HCT116 (cell line): ENCODE results near the gene SFXN5. TPM values are rescaled to one million over a fixed set of nuclear protein-coding genes. Genes with fewer than 3 reads are reported as not detected.

Experiments
- ATAC-seq: fragments of 200-7000 bp; cut with Tn5 transposase; 2 replicates; pipeline ENCODE4 v1.9.1; 2020; ENCODE audit warnings: mild to moderate bottlenecking, moderate library complexity
- BruUV-seq: library from RNA; stranded (reverse); fragments of 400-500 nt; replicated peaks from 2 replicates; lab custom pipeline; 2021; lab: Mats Ljungman, UMichigan
- CTCF ChIA-PET: fragments of 300-600 bp; sonication (Branson Sonifier 250); formaldehyde crosslinking; loops from one replicate; lab custom pipeline; 2021; ENCODE audit warnings: antibody characterized with exemption; lab: Charles Lee
- POLR2A ChIA-PET: fragments of 300-600, 350-600 bp; sonication (Branson Sonifier 250); formaldehyde crosslinking; loops from one replicate; lab custom pipeline; 2021; ENCODE audit warnings: antibody characterized with exemption; lab: Charles Lee
- RAD21 ChIA-PET, 2 experiments: fragments of 300-600 bp; sonication (Branson Sonifier 250); formaldehyde crosslinking; loops; one replicate each; lab custom pipeline; 2023; ENCODE audit warnings: low total read pairs in 2 of 2; ENCODE audit not compliant: uncharacterized antibody in 2 of 2, unreplicated experiment in 2 of 2, low non-redundant PET in 1 of 2; lab: Charles Lee
- DNase-seq: peaks from one replicate; pipeline ENCODE4 v3.0.0-alpha.2; 2010; ENCODE audit warnings: low read depth, low spot score
- H2AFZ ChIP-seq: fragments of 200-600 bp; shearing (Covaris generic), sonication (generic); 2 replicates; pipeline ENCODE4 v1.6.1; 2017; ENCODE audit warnings: low read depth, mixed run types, mixed read lengths, antibody characterized with exemption, low read length; ENCODE audit not compliant: poor library complexity, severe bottlenecking
- H3K27ac ChIP-seq: 2 replicates; pipeline ENCODE4 v1.5.1; 2012; ENCODE audit warnings: low read depth, low read length
- H3K27me3 ChIP-seq: fragments of 200-600 bp; sonication (generic); 2 replicates; pipeline ENCODE4 v1.6.1; 2016; ENCODE audit warnings: mixed run types, low read length, mixed read lengths; ENCODE audit not compliant: insufficient read depth
- H3K36me3 ChIP-seq, 2 experiments: fragments of 200-500 bp in 1 of 2; fragments of 200-600 bp in 1 of 2; sonication (Bioruptor generic) in 1 of 2; sonication (generic) in 1 of 2; 2 replicates each; pipeline versions ENCODE4 v1.5.1 to v1.6.1; 2014 to 2016; ENCODE audit warnings: low read length in 2 of 2, inconsistent platforms in 1 of 2, mixed read lengths in 1 of 2, mixed run types in 1 of 2; ENCODE audit not compliant: insufficient read depth in 2 of 2, control insufficient read depth in 1 of 2
- H3K4me1 ChIP-seq, 2 experiments: fragments of 200-600 bp in 1 of 2; sonication (generic) in 1 of 2; 2 replicates each; pipeline versions ENCODE4 v1.5.1 to v1.6.1; 2012 to 2017; ENCODE audit warnings: low read length in 2 of 2, inconsistent platforms in 1 of 2, mild to moderate bottlenecking in 1 of 2, mixed read lengths in 1 of 2, mixed run types in 1 of 2, moderate library complexity in 1 of 2; ENCODE audit not compliant: insufficient read depth in 2 of 2, control insufficient read depth in 1 of 2
- H3K4me2 ChIP-seq: fragments of 200-600 bp; sonication (generic); 2 replicates; pipeline ENCODE4 v1.6.1; 2017; ENCODE audit warnings: mixed run types, low read length, mixed read lengths
- H3K4me3 ChIP-seq, 2 experiments: fragments of 200-600 bp in 1 of 2; sonication (generic) in 1 of 2; replicated peaks in 1 of 2; 2 replicates each; pipeline ENCODE4 v1.5.1; 2011 to 2016; ENCODE audit warnings: low read length in 2 of 2, control low read depth in 1 of 2, low read depth in 1 of 2, mild to moderate bottlenecking in 1 of 2, mixed read lengths in 1 of 2, mixed run types in 1 of 2
- H3K79me2 ChIP-seq: fragments of 200-600 bp; sonication (generic); 2 replicates; pipeline ENCODE4 v1.6.1; 2017; ENCODE audit warnings: mild to moderate bottlenecking, mixed run types, low read length, moderate library complexity, mixed read lengths; ENCODE audit not compliant: insufficient read depth
- H3K9ac ChIP-seq: fragments of 200-600 bp; sonication (generic); 2 replicates; pipeline ENCODE4 v1.6.1; 2016; ENCODE audit warnings: low read length, mixed read lengths
- H3K9me2 ChIP-seq: fragments of 200-600 bp; sonication (generic), shearing (Covaris generic); 2 replicates; pipeline ENCODE4 v1.6.1; 2017; ENCODE audit warnings: mixed run types, mild to moderate bottlenecking, moderate library complexity; ENCODE audit not compliant: insufficient read depth
- H3K9me3 ChIP-seq, 2 experiments: fragments of 200-500 bp in 1 of 2; fragments of 200-600 bp in 1 of 2; sonication (Bioruptor generic) in 1 of 2; sonication (generic) in 1 of 2; 2 replicates each; pipeline ENCODE4 v1.6.1; 2014 to 2017; ENCODE audit warnings: low read length in 2 of 2, mixed read lengths in 2 of 2, inconsistent platforms in 1 of 2, low read depth in 1 of 2, mild to moderate bottlenecking in 1 of 2, mixed run types in 1 of 2, moderate library complexity in 1 of 2; ENCODE audit not compliant: control insufficient read depth in 1 of 2, insufficient read depth in 1 of 2
- H4K20me1 ChIP-seq: fragments of 200-600 bp; sonication (generic), shearing (Covaris generic); 2 replicates; pipeline ENCODE4 v1.6.1; 2017; ENCODE audit warnings: mixed run types, mild to moderate bottlenecking, moderate library complexity; ENCODE audit not compliant: insufficient read depth
- CEBPB ChIP-seq: IDR thresholded peaks from 2 replicates; pipeline ENCODE4 v1.6.1; 2012; ENCODE audit warnings: low read depth
- CTCF ChIP-seq, 3 experiments: fragments of 200-600 bp in 1 of 3; sonication (generic) in 1 of 3; IDR thresholded peaks in 2 of 3; conservative IDR thresholded peaks in 1 of 3; 2 replicates each; pipeline ENCODE4 v1.5.1; 2012 to 2017; ENCODE audit warnings: low read depth in 2 of 3, low read length in 2 of 3, antibody characterized with exemption in 1 of 3, borderline replicate concordance in 1 of 3, control low read depth in 1 of 3, mild to moderate bottlenecking in 1 of 3, mixed read lengths in 1 of 3, mixed run types in 1 of 3, moderate library complexity in 1 of 3; ENCODE audit not compliant: insufficient read depth in 1 of 3
- EZH2 ChIP-seq: fragments of 200-600 bp; sonication (generic); IDR thresholded peaks from 2 replicates; pipeline ENCODE4 v1.6.1; 2017; ENCODE audit warnings: antibody characterized with exemption, mixed run types
- JUND ChIP-seq: IDR thresholded peaks from 2 replicates; pipeline ENCODE4 v1.6.1; 2012
- MAX ChIP-seq: IDR thresholded peaks from 2 replicates; pipeline ENCODE4 v1.6.1; 2012
- POLR2A ChIP-seq: IDR thresholded peaks from 2 replicates; pipeline ENCODE4 v1.7.0; 2011; ENCODE audit warnings: borderline replicate concordance; ENCODE audit not compliant: insufficient read depth, insufficient read length; ENCODE audit errors: extremely low read depth
- POLR2AphosphoS5 ChIP-seq: IDR thresholded peaks from 2 replicates; pipeline ENCODE4 v1.6.1; 2011; ENCODE audit warnings: mild to moderate bottlenecking, low read depth, low read length, moderate library complexity
- RAD21 ChIP-seq: IDR thresholded peaks from 2 replicates; pipeline ENCODE4 v1.6.1; 2012; ENCODE audit warnings: low read depth, mild to moderate bottlenecking
- REST ChIP-seq: IDR thresholded peaks from 2 replicates; pipeline ENCODE4 v1.6.1; 2012; ENCODE audit warnings: low read depth
- TCF7L2 ChIP-seq: IDR thresholded peaks from 2 replicates; pipeline ENCODE4 v1.7.0; 2011; ENCODE audit warnings: borderline replicate concordance, inconsistent platforms; ENCODE audit not compliant: insufficient read depth, insufficient read length; ENCODE audit errors: extremely low read depth
- ZFX ChIP-seq: fragments of 450-650 bp; IDR thresholded peaks from 2 replicates; pipeline ENCODE4 v1.6.1; 2017
- ZNF274 ChIP-seq: fragments of 200-500 bp; sonication (Bioruptor generic); IDR thresholded peaks from 2 replicates; pipeline ENCODE4 v1.6.1; 2014; ENCODE audit warnings: mild to moderate bottlenecking, low read depth, low read length, inconsistent platforms
- intact Hi-C: fragments of 100-400 bp; cut with micrococcal nuclease; formaldehyde crosslinking; loops from 2 replicates; pipeline ENCODE4 v1.10.0; 2022
- total RNA-seq: library from RNA; stranded (reverse); gene quantifications from one replicate; pipeline ENCODE4 v1.2.1, GENCODE V29; 2021; ENCODE audit not compliant: unreplicated experiment

The SFXN5 gene
- total RNA-seq, 1 experiment from 2014 or later, result 10.0 TPM

- CTCF ChIA-PET, result interaction anchor here (1.3 to 3.0 kb wide), 6 partner anchors 40 to 318 kb away, joined by 5 to 28 read pairs (median 13); no protein-coding TSS in a partner anchor
- no peak overlapping the region for H3K4me2 ChIP-seq
- intact Hi-C loops, result loop anchor here (5.0 kb wide), 1 partner anchor 283 kb away; no protein-coding TSS in a partner anchor
These were observed 177.0 kb downstream of the SFXN5 start for GRCh38 chr2:72894514-72894913.

GRCh38 chr2:72893594-72894319, 177.8 kb downstream of the SFXN5 start:
- no peaks in the 10 kb centered on the region for H3K27me3 ChIP-seq
- no peak overlapping the region for H3K4me3 ChIP-seq
- H3K4me2 ChIP-seq, result no peak overlapping the region
- H3K36me3 ChIP-seq, result peaks cover 0 to 20% of the 10 kb centered on the region in 2 experiments; a peak in 2 of 4 replicates
- H4K20me1 ChIP-seq, result peaks cover 4% of the 10 kb centered on the region; the same call in 1 of the 2 replicates
- H3K4me1 ChIP-seq, result peaks cover 0 to 4% of the 10 kb centered on the region in 2 experiments; a peak in 1 of 4 replicates
- RAD21 ChIA-PET, result interaction anchor here (0.6 to 2.2 kb wide), 9 partner anchors 39 to 284 kb away, joined by 3 to 11 read pairs (median 5); no protein-coding TSS in a partner anchor
- H3K27ac ChIP-seq, result no peak overlapping the region
- POLR2A ChIA-PET, result no interaction called here
- intact Hi-C loops, result loop anchor here (2.0 to 5.0 kb wide), 3 partner anchors 177 to 284 kb away; partner anchors contain the start of gene SFXN5
- CTCF ChIA-PET, result interaction anchor here (1.2 to 3.0 kb wide), 10 partner anchors 38 to 319 kb away, joined by 3 to 28 read pairs (median 14); no protein-coding TSS in a partner anchor
- H3K9me3 ChIP-seq, result no peaks in the 10 kb centered on the region
- no peak overlapping the region for H2AFZ ChIP-seq
- DNase-seq (no peak), ATAC-seq (peak; percentile 75)
- no peaks in the 10 kb centered on the region for H3K9me2 ChIP-seq
- BruUV-seq, result no TSS peak
- no peak overlapping the region for H3K9ac ChIP-seq
- H3K79me2 ChIP-seq, result peaks cover 12% of the 10 kb centered on the region; the same call in 1 of the 2 replicates
- TF ChIP-seq TCF7L2 (no peak), POLR2AphosphoS5 (no peak), POLR2A (no peak), MAX (no peak), ZNF274 (no peak), ZFX (no peak), RAD21 (peak; percentile 66), JUND (no peak), CTCF (IDR thresholded peaks at IDR 0.05 in 2 of 3, conservative IDR thresholded peaks at IDR 0.05 in 1 of 3; ENCODE audit: borderline replicate concordance in 1 of 3, insufficient read depth in 1 of 3, low read depth in 2 of 3, low read length in 2 of 3) (peak; percentile 59 to 65 (median 59); a peak in 5 of 6 replicates), REST (no peak), EZH2 (no peak)

More at GRCh38 chr2:72894514-72894913, 177.0 kb downstream of the SFXN5 start:
- Histone ChIP-seq H3K9ac (no peak overlapping the region), H2AFZ (no peak overlapping the region), H4K20me1 (peaks cover 4% of the 10 kb centered on the region; the same call in 1 of the 2 replicates), H3K27ac (no peak overlapping the region), H3K4me3 (no peak overlapping the region), H3K9me3 (no peaks in the 10 kb centered on the region), H3K79me2 (peaks cover 5% of the 10 kb centered on the region; the same call in 1 of the 2 replicates), H3K36me3 (peaks cover 0 to 15% of the 10 kb centered on the region in 2 experiments; a peak in 2 of 4 replicates), H3K27me3 (no peaks in the 10 kb centered on the region), H3K9me2 (no peaks in the 10 kb centered on the region), H3K4me1 (peaks cover 0 to 4% of the 10 kb centered on the region in 2 experiments; a peak in 1 of 4 replicates)
- TF ChIP-seq POLR2AphosphoS5 (no peak), CEBPB (no peak), JUND (no peak)
- DNase-seq, result no peak
- ChIA-PET RAD21 (interaction anchor here in 1 of 2 experiments (2.2 kb wide), 1 partner anchor 79 kb away, joined by 9 read pairs; no protein-coding TSS in a partner anchor), POLR2A (no interaction called here)
- BruUV-seq, result no TSS peak
- ATAC-seq, result no peak
